NCI-H748 (cell line): ENCODE data around the gene DZIP1L.
"Not testable (repeated sequence)": the region's sequence is repeated elsewhere in the genome, so short reads cannot be mapped to it uniquely, and the experiment has no call there.

Experiments
- DNase-seq: peaks from one replicate; lab custom pipeline; 2025; ENCODE audit not compliant: unreplicated experiment; lab: John Stamatoyannopoulos, UW

The DZIP1L gene

GRCh38 chr3:138118612-138119422 lies 3.4 kb upstream of the DZIP1L start:
- DNase-seq, result peak; percentile 55

- no peak for DNase-seq
Measured at GRCh38 chr3:138114431-138114918, 933 bp downstream of the DZIP1L start.

GRCh38 chr3:138113326-138113725 lies 2.1 kb downstream of the DZIP1L start:
- peak; percentile 72 for DNase-seq

GRCh38 chr3:138112362-138112761 lies 3.0 kb downstream of the DZIP1L start:
- DNase-seq, result no peak

- no peak for DNase-seq
Measured at GRCh38 chr3:138105598-138105997, 9.8 kb downstream of the DZIP1L start.

GRCh38 chr3:138103466-138103865 lies 11.9 kb downstream of the DZIP1L start:
- DNase-seq, result no peak

GRCh38 chr3:138101351-138101940 lies 14.0 kb downstream of the DZIP1L start:
- not testable (repeated sequence) for DNase-seq

GRCh38 chr3:138099417-138099816 lies 16.0 kb downstream of the DZIP1L start:
- DNase-seq, result no peak

- no peak for DNase-seq
Measured at GRCh38 chr3:138097192-138098172, 17.9 kb downstream of the DZIP1L start.

- no peak for DNase-seq
Measured at GRCh38 chr3:138093721-138094120, 21.7 kb downstream of the DZIP1L start.

- no peak for DNase-seq
Measured at GRCh38 chr3:138092023-138092422, 23.4 kb downstream of the DZIP1L start.

- DNase-seq, result no peak
Measured at GRCh38 chr3:138089091-138089490, 26.3 kb downstream of the DZIP1L start.

- DNase-seq, result not testable (repeated sequence)
Measured at GRCh38 chr3:138085745-138086144, 29.7 kb downstream of the DZIP1L start.

GRCh38 chr3:138084196-138084595 lies 31.2 kb downstream of the DZIP1L start:
- no peak for DNase-seq

GRCh38 chr3:138082992-138083386 lies 32.4 kb downstream of the DZIP1L start:
- DNase-seq, result no peak

GRCh38 chr3:138082085-138082991 lies 33.1 kb downstream of the DZIP1L start:
- DNase-seq, result no peak

- no peak for DNase-seq
Measured at GRCh38 chr3:138081371-138082084, 33.9 kb downstream of the DZIP1L start.

GRCh38 chr3:138079901-138080300 lies 35.5 kb downstream of the DZIP1L start:
- no peak for DNase-seq

GRCh38 chr3:138078901-138079344 lies 36.5 kb downstream of the DZIP1L start:
- no peak for DNase-seq
